BJ (cell line): ENCODE data around the gene DNAAF2. TPM values are rescaled to one million over a fixed set of nuclear protein-coding genes. Genes with fewer than 3 reads are reported as not detected.

Experiments used
- CTCF ChIA-PET: fragments of 350-600 bp; formaldehyde crosslinking; extraction: SDS; loops from one replicate; lab custom pipeline; 2021; ENCODE audit warnings: antibody characterized with exemption, inconsistent platforms; lab: Yijun Ruan, JAX
- POLR2A ChIA-PET: fragments of 300-600 bp; sonication (Branson Sonifier 250); formaldehyde crosslinking; extraction: SDS; loops from one replicate; lab custom pipeline; 2021; ENCODE audit warnings: antibody characterized with exemption; lab: Charles Lee
- DNase-seq: peaks from one replicate; pipeline ENCODE4 v3.0.0-alpha.2; 2011; ENCODE audit warnings: low read depth
- H3K27me3 ChIP-seq: 2 replicates; pipeline ENCODE4 v1.6.0; 2011; ENCODE audit warnings: low read length; ENCODE audit not compliant: control insufficient read depth, insufficient read depth
- H3K36me3 ChIP-seq: 2 replicates; pipeline ENCODE4 v1.5.1; 2011; ENCODE audit warnings: low read length; ENCODE audit not compliant: control insufficient read depth, insufficient read depth
- H3K4me3 ChIP-seq: 2 replicates; pipeline ENCODE4 v1.5.1; 2011; ENCODE audit warnings: low read depth, mild to moderate bottlenecking, control low read depth, low read length
- polyA plus RNA-seq: library from polyadenylated mRNA; depleted of rRNA; stranded (reverse); fragments of >200 nt; gene quantifications from 2 replicates; pipeline ENCODE4 v1.2.3, GENCODE V29; 2011; rRNA removed
- small RNA-seq: library from RNA; depleted of rRNA; stranded (forward); fragments of <200 nt; gene quantifications from one replicate; pipeline ENCODE3, GENCODE V24; 2012; ENCODE audit warnings: low replicate concordance, low read depth; ENCODE audit not compliant: insufficient read length
- TF ChIP-seq, protein P1 (sequence below): IDR thresholded peaks from 2 replicates; pipeline ENCODE4 v1.5.1; 2011; ENCODE audit warnings: low read depth, mild to moderate bottlenecking, control low read depth, inconsistent platforms, low read length, moderate library complexity; ENCODE audit not compliant: insufficient read depth

The DNAAF2 gene
- polyA plus RNA-seq, 1 experiment = 3.6 TPM

DNA sequence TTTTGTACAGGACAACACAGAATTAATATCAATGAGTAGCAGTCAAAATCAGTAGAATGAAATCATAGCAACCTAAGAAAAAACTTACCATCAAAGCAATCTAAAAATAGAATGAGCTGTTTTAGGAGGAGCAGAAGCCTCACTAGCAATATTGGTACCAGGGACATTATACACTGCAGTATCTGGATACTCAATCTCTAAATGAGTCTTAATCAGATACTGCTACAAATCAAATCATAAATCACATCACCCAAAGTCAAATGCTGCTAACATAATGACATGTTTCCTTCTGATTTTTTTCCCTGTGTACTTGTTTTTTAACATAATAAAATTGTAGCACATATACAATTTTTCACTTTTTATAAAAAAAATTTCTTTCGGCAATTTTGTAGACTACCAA is 56.9 kb downstream of the DNAAF2 start:
- H3K4me3 ChIP-seq = no peak overlapping the region
- H3K27me3 ChIP-seq = no peaks in the 10 kb centered on the region
- ChIA-PET CTCF (interaction anchor here (0.6 kb wide), 1 partner anchor 9 kb away, joined by 3 read pairs; no protein-coding TSS in a partner anchor), POLR2A (no interaction called here)
- TF ChIP-seq, protein P1, sequence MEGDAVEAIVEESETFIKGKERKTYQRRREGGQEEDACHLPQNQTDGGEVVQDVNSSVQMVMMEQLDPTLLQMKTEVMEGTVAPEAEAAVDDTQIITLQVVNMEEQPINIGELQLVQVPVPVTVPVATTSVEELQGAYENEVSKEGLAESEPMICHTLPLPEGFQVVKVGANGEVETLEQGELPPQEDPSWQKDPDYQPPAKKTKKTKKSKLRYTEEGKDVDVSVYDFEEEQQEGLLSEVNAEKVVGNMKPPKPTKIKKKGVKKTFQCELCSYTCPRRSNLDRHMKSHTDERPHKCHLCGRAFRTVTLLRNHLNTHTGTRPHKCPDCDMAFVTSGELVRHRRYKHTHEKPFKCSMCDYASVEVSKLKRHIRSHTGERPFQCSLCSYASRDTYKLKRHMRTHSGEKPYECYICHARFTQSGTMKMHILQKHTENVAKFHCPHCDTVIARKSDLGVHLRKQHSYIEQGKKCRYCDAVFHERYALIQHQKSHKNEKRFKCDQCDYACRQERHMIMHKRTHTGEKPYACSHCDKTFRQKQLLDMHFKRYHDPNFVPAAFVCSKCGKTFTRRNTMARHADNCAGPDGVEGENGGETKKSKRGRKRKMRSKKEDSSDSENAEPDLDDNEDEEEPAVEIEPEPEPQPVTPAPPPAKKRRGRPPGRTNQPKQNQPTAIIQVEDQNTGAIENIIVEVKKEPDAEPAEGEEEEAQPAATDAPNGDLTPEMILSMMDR = no peak
- H3K36me3 ChIP-seq = peaks cover 7% of the 10 kb centered on the region
- no peak for DNase-seq

Small RNAs within 50 kb of the gene (small RNA-seq; reads per million reads assigned to genes)
- gene AL139099.3 = not detected
- not detected for gene AL139099.4
- not detected for gene RF00019
- gene RNU6ATAC30P = not detected

Other genes starting within 250 kb of the DNAAF2 start
- 3,639 and 4,331 TPM in 2 replicates for gene RPS29, start 48.9 kb downstream of the DNAAF2 start, polyA plus RNA-seq
- gene LRR1, start 36.3 kb downstream of the DNAAF2 start, polyA plus RNA-seq = 8.6 and 11.9 TPM in 2 replicates
- gene RPL36AL, start 14.6 kb downstream of the DNAAF2 start, polyA plus RNA-seq = 87.9 and 203 TPM in 2 replicates
- 24.1 and 35.2 TPM in 2 replicates for gene MGAT2, start 14.4 kb downstream of the DNAAF2 start, polyA plus RNA-seq
- gene POLE2, start 53.0 kb upstream of the DNAAF2 start, polyA plus RNA-seq = 3.3 and 5.8 TPM in 2 replicates
- 0.25 and 0.82 TPM in 2 replicates for gene KLHDC1, start 57.9 kb upstream of the DNAAF2 start, polyA plus RNA-seq
- gene KLHDC2, start 132.9 kb upstream of the DNAAF2 start, polyA plus RNA-seq = 47.3 and 66.1 TPM in 2 replicates
- 12.6 and 28.5 TPM in 2 replicates for gene NEMF, start 217.5 kb upstream of the DNAAF2 start, polyA plus RNA-seq